SK-N-SH (cell line): ENCODE measurements around the gene DNAH5. TPM values are rescaled to one million over a fixed set of nuclear protein-coding genes. Genes with fewer than 3 reads are reported as not detected.

Source experiments
- CTCF ChIA-PET: fragments of 300-600, 350-600 bp; formaldehyde crosslinking; extraction: SDS; loops from one replicate; lab custom pipeline; 2021; lab: Yijun Ruan, JAX
- POLR2A ChIA-PET: fragments of 350-600 bp; sonication (Branson Sonifier 250); formaldehyde crosslinking; extraction: SDS; loops from one replicate; lab custom pipeline; 2020; ENCODE audit warnings: antibody characterized with exemption, inconsistent platforms; lab: Yijun Ruan, JAX
- DNase-seq: peaks from one replicate; pipeline ENCODE4 v3.0.0; 2012
- H2AFZ ChIP-seq: fragments of 200-600 bp; sonication (generic); 2 replicates; pipeline ENCODE4 v1.8.1; 2016; ENCODE audit warnings: antibody characterized with exemption, mild to moderate bottlenecking, low read depth
- H3F3A ChIP-seq: fragments of 200-600 bp; sonication (generic); replicated peaks from 2 replicates; pipeline ENCODE3; 2016; ENCODE audit warnings: antibody characterized with exemption, mild to moderate bottlenecking; ENCODE audit not compliant: insufficient read depth
- H3K27ac ChIP-seq, 2 experiments: fragments of 200-500 bp in 1 of 2; fragments of 200-600 bp in 1 of 2; sonication (Bioruptor generic) in 1 of 2; sonication (generic), shearing (Covaris generic) in 1 of 2; 2 replicates each; pipeline versions ENCODE4 v1.5.1 to v1.6.1; 2014 to 2016; ENCODE audit warnings: low read depth in 2 of 2, inconsistent platforms in 1 of 2, low read length in 1 of 2, mild to moderate bottlenecking in 1 of 2, mixed read lengths in 1 of 2
- H3K27me3 ChIP-seq: fragments of 200-600 bp; sonication (generic), shearing (Covaris generic); 2 replicates; pipeline ENCODE4 v1.6.1; 2016; ENCODE audit warnings: mixed run types; ENCODE audit not compliant: insufficient read depth
- H3K36me3 ChIP-seq, 2 experiments: fragments of 200-500 bp in 1 of 2; fragments of 200-600 bp in 1 of 2; sonication (Bioruptor generic) in 1 of 2; sonication (generic) in 1 of 2; replicated peaks in 1 of 2; 2 replicates each; pipeline versions ENCODE3 to v1.5.1; 2014 to 2016; ENCODE audit warnings: low read length in 1 of 2, mild to moderate bottlenecking in 1 of 2; ENCODE audit not compliant: insufficient read depth in 2 of 2, control insufficient read depth in 1 of 2
- H3K4me1 ChIP-seq, 2 experiments: fragments of 200-500 bp in 1 of 2; fragments of 200-600 bp in 1 of 2; sonication (Bioruptor generic) in 1 of 2; sonication (generic), shearing (Covaris generic) in 1 of 2; 2 replicates each; pipeline versions ENCODE4 v1.5.1 to v1.6.1; 2014 to 2016; ENCODE audit warnings: low read depth in 1 of 2, low read length in 1 of 2, mixed run types in 1 of 2; ENCODE audit not compliant: insufficient read depth in 2 of 2, control insufficient read depth in 1 of 2
- H3K4me2 ChIP-seq: fragments of 200-600 bp; sonication (generic), shearing (Covaris generic); 2 replicates; pipeline ENCODE4 v1.6.1; 2017; ENCODE audit warnings: mixed run types
- H3K4me3 ChIP-seq, 2 experiments: fragments of 200-500 bp in 1 of 2; fragments of 200-600 bp in 1 of 2; sonication (Bioruptor generic) in 1 of 2; sonication (generic), shearing (Covaris generic) in 1 of 2; 2 replicates each; pipeline versions ENCODE4 v1.5.1 to v1.8.1; 2014 to 2016; ENCODE audit warnings: low read depth in 2 of 2, inconsistent platforms in 1 of 2, low read length in 1 of 2, mild to moderate bottlenecking in 1 of 2, mixed read lengths in 1 of 2, moderate library complexity in 1 of 2
- H3K79me2 ChIP-seq: fragments of 200-600 bp; sonication (generic); 2 replicates; pipeline ENCODE4 v1.8.1; 2017; ENCODE audit warnings: mild to moderate bottlenecking; ENCODE audit not compliant: insufficient read depth
- H3K9ac ChIP-seq: fragments of 200-600 bp; sonication (generic); 2 replicates; pipeline ENCODE4 v1.6.1; 2017; ENCODE audit warnings: mixed run types
- H3K9me2 ChIP-seq: fragments of 200-600 bp; sonication (generic); 2 replicates; pipeline ENCODE4 v1.6.1; 2017; ENCODE audit warnings: mixed run types
- H3K9me3 ChIP-seq: fragments of 200-600 bp; sonication (generic); 2 replicates; pipeline ENCODE4 v1.6.1; 2017; ENCODE audit warnings: mixed run types, mild to moderate bottlenecking, moderate library complexity
- H4K20me1 ChIP-seq: fragments of 200-600 bp; sonication (generic); 2 replicates; pipeline ENCODE4 v1.6.1; 2017; ENCODE audit warnings: mild to moderate bottlenecking, mixed run types; ENCODE audit not compliant: insufficient read depth
- CHD2 ChIP-seq: fragments of 150-350 bp; IDR thresholded peaks from 2 replicates; pipeline ENCODE4 v1.6.1; 2018; ENCODE audit warnings: low read length; ENCODE audit not compliant: partially characterized antibody
- CTCF ChIP-seq: fragments of 200-600 bp; sonication (generic); IDR thresholded peaks from 2 replicates; pipeline ENCODE4 v1.6.1; 2017; ENCODE audit warnings: antibody characterized with exemption, mild to moderate bottlenecking, moderate library complexity
- ELF1 ChIP-seq: IDR thresholded peaks from 2 replicates; pipeline ENCODE4 v1.4.0; 2012
- EP300 ChIP-seq, 2 experiments: IDR thresholded peaks; 2 replicates each; pipeline versions ENCODE4 v1.4.0 to v1.6.1; 2012; ENCODE audit warnings: borderline replicate concordance in 1 of 2, low read depth in 1 of 2, low read length in 1 of 2
- EZH2phosphoT487 ChIP-seq: fragments of 200-600 bp; sonication (generic); IDR thresholded peaks from 2 replicates; pipeline ENCODE4 v1.6.1; 2017; ENCODE audit warnings: low read depth, mixed run types, mild to moderate bottlenecking, antibody characterized with exemption, moderate library complexity, borderline replicate concordance
- FOXM1 ChIP-seq: IDR thresholded peaks from 2 replicates; pipeline ENCODE4 v1.4.0; 2012; ENCODE audit warnings: low read depth, mild to moderate bottlenecking
- GABPA ChIP-seq: IDR thresholded peaks from 2 replicates; pipeline ENCODE4 v1.4.0; 2012; ENCODE audit warnings: low read depth, mild to moderate bottlenecking
- GATA2 ChIP-seq: sonication (generic); formaldehyde crosslinking; IDR thresholded peaks from 2 replicates; pipeline ENCODE4 v1.5.0; 2020; ENCODE audit warnings: mild to moderate bottlenecking, missing genetic modification reagents
- JUND ChIP-seq: IDR thresholded peaks from 2 replicates; pipeline ENCODE4 v1.4.0; 2012
- NFIC ChIP-seq: IDR thresholded peaks from 2 replicates; pipeline ENCODE4 v1.4.0; 2012; ENCODE audit warnings: borderline replicate concordance
- RCOR1 ChIP-seq: fragments of 150-350 bp; IDR thresholded peaks from 2 replicates; pipeline ENCODE4 v1.6.1; 2017; ENCODE audit warnings: antibody characterized with exemption, low read length
- RXRA ChIP-seq: IDR thresholded peaks from 2 replicates; pipeline ENCODE4 v1.4.0; 2012; ENCODE audit warnings: low read depth, mild to moderate bottlenecking, borderline replicate concordance
- SMC3 ChIP-seq: IDR thresholded peaks from 2 replicates; pipeline ENCODE4 v1.6.1; 2012; ENCODE audit warnings: low read depth, low read length, improper control_type of control experiment
- TEAD4 ChIP-seq: IDR thresholded peaks from 2 replicates; pipeline ENCODE4 v1.4.0; 2012; ENCODE audit warnings: mild to moderate bottlenecking, borderline replicate concordance; ENCODE audit not compliant: insufficient read depth
- YY1 ChIP-seq: IDR thresholded peaks from 2 replicates; pipeline ENCODE4 v1.4.0; 2012; ENCODE audit warnings: low read depth, mild to moderate bottlenecking
- WGBS: methylation state at CpG from one replicate; pipeline ENCODE4 v1.1.6; 2017; ENCODE audit warnings: low lambda C conversion rate; 5-methylcytosine and 5-hydroxymethylcytosine counted together
- polyA plus RNA-seq, 3 experiments: library from polyadenylated mRNA; depleted of rRNA; stranded (reverse); fragments of >200 nt; gene quantifications; 2 replicates each; pipeline ENCODE4 v1.2.3, GENCODE V29; 2012

The DNAH5 gene
- polyA plus RNA-seq, 1 of the 3 experiments (the other 2 are of a cell fraction): 0.74 TPM

GRCh38 chr5:13976223-13976622, 31.7 kb upstream of the DNAH5 start:
- Histone ChIP-seq H3K4me1 (no peaks in the 10 kb centered on the region; a peak in 1 of 4 replicates), H3K9me2 (no peaks in the 10 kb centered on the region), H3K4me3 (no peak overlapping the region), H3K36me3 (no peaks in the 10 kb centered on the region), H4K20me1 (no peaks in the 10 kb centered on the region), H3K27ac (no peak overlapping the region), H2AFZ (no peak overlapping the region), H3F3A (peaks cover 4% of the 10 kb centered on the region), H3K79me2 (no peaks in the 10 kb centered on the region), H3K9ac (no peak overlapping the region), H3K27me3 (no peaks in the 10 kb centered on the region; the same call in 1 of the 2 replicates), H3K9me3 (no peaks in the 10 kb centered on the region), H3K4me2 (no peak overlapping the region)
- CTCF ChIA-PET: interaction anchor here (0.8 to 1.9 kb wide), 12 partner anchors 10 to 672 kb away, joined by 3 to 9 read pairs (median 4); no protein-coding TSS in a partner anchor
- DNase-seq: no peak
- POLR2A ChIA-PET: no interaction called here
- no peak for TF ChIP-seq GATA2 (CRISPR knock-in tag)
- TF ChIP-seq YY1: no peak
- TF ChIP-seq EZH2phosphoT487: no peak
- TF ChIP-seq SMC3: no peak
- TF ChIP-seq CTCF: no peak
- no peak for TF ChIP-seq RXRA
- TF ChIP-seq EP300 (IDR thresholded peaks at IDR 0.05; ENCODE audit: borderline replicate concordance in 1 of 2, low read depth in 1 of 2, low read length in 1 of 2): no peak
- WGBS: 47% methylated on average over 2 of the region's 2 CpGs

- Histone ChIP-seq H3K27ac (no peak overlapping the region), H3K36me3 (no peaks in the 10 kb centered on the region), H3F3A (peaks cover 4% of the 10 kb centered on the region), H3K4me3 (no peak overlapping the region), H3K79me2 (no peaks in the 10 kb centered on the region), H3K4me2 (no peak overlapping the region), H3K27me3 (no peaks in the 10 kb centered on the region; the same call in 1 of the 2 replicates), H2AFZ (no peak overlapping the region), H3K9me3 (no peaks in the 10 kb centered on the region), H3K9ac (no peak overlapping the region), H3K4me1 (no peaks in the 10 kb centered on the region; a peak in 1 of 4 replicates), H3K9me2 (no peaks in the 10 kb centered on the region), H4K20me1 (no peaks in the 10 kb centered on the region)
- WGBS: 32% methylated on average over 2 of the region's 2 CpGs
- ChIA-PET CTCF (interaction anchor here (0.5 kb wide), 1 partner anchor 415 kb away, joined by 3 read pairs; no protein-coding TSS in a partner anchor), POLR2A (no interaction called here)
- DNase-seq: no peak
- no peak for TF ChIP-seq TEAD4
- no peak for TF ChIP-seq EZH2phosphoT487
- TF ChIP-seq NFIC: no peak
- no peak for TF ChIP-seq JUND
- no peak for TF ChIP-seq CHD2
- no peak for TF ChIP-seq RCOR1
- no peak for TF ChIP-seq FOXM1
- TF ChIP-seq GABPA: no peak
- no peak for TF ChIP-seq YY1
- TF ChIP-seq ELF1: no peak
- TF ChIP-seq, all 33 proteins: peak for 0
Observed at GRCh38 chr5:13975246-13975645, 30.8 kb upstream of the DNAH5 start.
